ENCODE data around the gene MCTP1.

The MCTP1 gene

DNA sequence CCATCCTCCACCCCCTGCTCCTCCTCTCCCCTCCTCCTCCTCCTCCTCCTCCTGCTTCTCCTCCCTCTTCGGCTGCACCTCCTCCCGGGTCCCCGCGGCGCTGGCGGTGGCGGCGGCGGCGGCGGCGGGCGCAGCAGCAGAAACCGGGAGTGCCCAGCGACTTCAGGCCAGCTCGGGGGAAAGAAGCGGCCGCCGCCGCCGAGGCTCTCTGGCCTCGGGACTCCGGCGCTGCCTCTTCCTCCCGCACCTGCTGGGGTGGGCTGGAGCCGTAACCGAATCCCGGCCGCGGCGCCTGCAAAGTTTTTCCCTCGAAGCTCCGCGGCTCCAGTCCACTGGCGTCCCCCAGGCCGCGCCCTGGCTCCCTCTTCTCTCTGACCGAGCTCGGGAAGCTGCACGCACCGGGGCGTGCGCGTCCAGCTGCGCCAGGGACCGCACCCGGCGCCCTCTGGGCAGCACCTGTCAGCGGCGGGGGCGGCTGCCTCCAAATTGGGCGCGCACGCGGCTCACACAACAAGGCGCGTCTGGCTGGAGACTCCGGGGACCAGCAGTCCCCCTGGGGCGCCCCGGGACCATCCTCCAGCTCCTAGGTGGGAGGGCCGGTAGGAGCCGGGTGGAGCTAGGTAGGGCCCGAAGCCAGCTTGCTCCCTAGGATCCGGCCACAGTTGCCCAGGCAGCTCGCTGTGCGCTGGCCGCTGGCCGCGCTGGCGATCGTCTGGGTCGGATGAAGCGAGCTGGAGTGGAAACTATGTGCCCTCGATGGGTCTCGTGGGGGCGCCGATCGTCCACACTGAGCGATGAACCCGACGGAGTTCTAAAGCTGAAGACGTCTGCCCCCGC lies at the start of gene MCTP1:
Gene MCTP1, minus strand, starts transcription at position 523 of the 837 bp plus-strand sequence.
- Histone ChIP-seq H3K36me3 (ENCODE audit: insufficient read depth, low read length) (no peaks in the 10 kb centered on the region), H3K9ac (ENCODE audit: low read depth, low read length) (peak within 1 kb of the TSS; percentile 64), H3K4me1 (ENCODE audit: insufficient read depth, low read length) (peaks cover 13% of the 10 kb centered on the region), H3K9me3 (ENCODE audit: control insufficient read depth, insufficient read depth, low read length) (no peaks in the 10 kb centered on the region)

DNA sequence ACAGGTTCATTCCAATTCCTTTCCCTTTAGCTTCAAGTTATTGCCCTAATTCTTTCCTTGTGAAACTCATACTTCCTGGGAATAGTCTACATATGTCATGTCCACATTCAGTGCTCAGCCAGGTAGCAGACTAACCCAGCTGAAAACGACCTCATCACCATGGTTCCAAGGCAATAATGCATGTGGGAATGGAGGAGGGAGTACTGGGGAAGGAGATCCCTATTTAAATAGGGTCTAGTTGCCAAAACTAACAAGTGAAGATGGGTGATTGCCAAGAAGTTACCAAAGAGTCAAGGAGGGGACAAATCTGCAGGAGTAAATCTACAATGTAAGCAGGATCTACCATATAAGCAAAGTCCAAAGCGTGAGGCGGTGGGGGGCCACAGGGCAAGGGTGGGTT lies 47.3 kb upstream of the MCTP1 start:
- no peaks in the 10 kb centered on the region for H3K36me3 ChIP-seq (ENCODE audit: insufficient read depth, low read length)
- H3K9me3 ChIP-seq (ENCODE audit: control insufficient read depth, insufficient read depth, low read length) = no peaks in the 10 kb centered on the region
- H3K4me1 ChIP-seq (ENCODE audit: insufficient read depth, low read length) = 0 out of 2 replicates have a peak, but pooled peaks cover 8% of the 10 kb centered on the region
- H3K9ac ChIP-seq (ENCODE audit: low read depth, low read length) = no peak overlapping the region

DNA sequence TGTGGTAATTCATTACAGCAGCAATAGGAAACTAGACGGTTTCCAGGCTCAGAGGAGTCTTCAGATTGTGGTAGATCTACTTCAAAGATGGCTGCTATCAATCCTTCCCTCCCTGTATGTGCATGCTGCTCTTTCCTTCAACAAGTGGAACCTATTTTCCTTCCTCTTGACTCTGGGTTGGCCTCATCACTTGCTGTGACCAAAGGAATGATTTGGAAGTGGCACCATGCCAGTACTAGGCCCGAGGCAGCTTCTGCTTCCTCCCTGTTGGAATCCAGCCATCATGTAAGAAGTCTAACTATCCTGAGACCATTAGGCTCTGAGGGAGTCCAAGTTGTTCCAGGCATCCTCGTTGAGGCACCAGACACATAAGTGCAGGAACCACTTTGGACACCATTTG lies 46.5 kb upstream of the MCTP1 start:
- Histone ChIP-seq H3K9me3 (ENCODE audit: control insufficient read depth, insufficient read depth, low read length) (no peaks in the 10 kb centered on the region), H3K9ac (ENCODE audit: low read depth, low read length) (no peak overlapping the region), H3K4me1 (ENCODE audit: insufficient read depth, low read length) (0 out of 2 replicates have a peak, but pooled peaks cover 11% of the 10 kb centered on the region), H3K36me3 (ENCODE audit: insufficient read depth, low read length) (no peaks in the 10 kb centered on the region)

DNA sequence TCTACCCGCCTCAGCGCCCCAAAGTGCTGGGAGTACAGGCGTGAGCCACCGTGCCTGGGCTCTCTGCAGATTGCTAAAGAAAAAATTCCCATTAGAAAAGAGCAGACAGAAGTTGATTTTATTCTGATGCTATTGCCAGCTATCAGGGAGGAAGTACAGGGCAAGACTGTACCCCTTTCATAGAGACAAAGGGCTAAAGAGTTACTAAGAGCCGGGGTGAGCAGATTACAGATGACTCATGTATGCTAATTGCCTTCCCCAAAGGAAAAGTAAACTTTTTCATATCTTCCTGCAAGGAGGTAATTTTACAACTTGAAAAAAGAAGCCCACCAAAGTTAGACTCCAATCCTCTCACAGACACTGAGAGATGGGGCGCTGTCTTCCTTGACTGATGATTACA lies 42.3 kb upstream of the MCTP1 start:
- no peaks in the 10 kb centered on the region for H3K36me3 ChIP-seq (ENCODE audit: insufficient read depth, low read length)
- no peak overlapping the region for H3K9ac ChIP-seq (ENCODE audit: low read depth, low read length)
- H3K9me3 ChIP-seq (ENCODE audit: control insufficient read depth, insufficient read depth, low read length) = no peaks in the 10 kb centered on the region
- 0 out of 2 replicates have a peak, but pooled peaks cover 11% of the 10 kb centered on the region for H3K4me1 ChIP-seq (ENCODE audit: insufficient read depth, low read length)

DNA sequence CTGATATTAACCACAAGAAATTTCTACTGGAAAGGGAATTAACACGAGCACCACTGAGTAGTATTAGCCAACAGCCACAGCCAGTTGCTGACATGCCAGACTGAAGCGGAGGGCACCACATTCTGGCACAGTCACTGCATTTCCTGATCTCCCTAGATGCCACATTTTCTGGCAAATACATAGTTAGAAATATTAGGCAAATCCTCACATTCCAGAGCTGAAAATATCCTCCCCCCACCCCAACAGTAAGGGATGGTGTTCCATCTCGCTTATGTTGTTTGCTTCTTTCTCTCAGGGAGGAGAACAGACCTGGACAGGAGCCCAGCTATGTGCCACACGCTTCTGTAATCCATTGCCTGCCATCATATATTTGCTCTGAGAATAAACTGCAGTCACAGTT lies 32.8 kb upstream of the MCTP1 start:
- Histone ChIP-seq H3K4me1 (ENCODE audit: insufficient read depth, low read length) (peaks cover 4% of the 10 kb centered on the region; the same call in 1 of the 2 replicates), H3K9me3 (ENCODE audit: control insufficient read depth, insufficient read depth, low read length) (no peaks in the 10 kb centered on the region), H3K36me3 (ENCODE audit: insufficient read depth, low read length) (no peaks in the 10 kb centered on the region), H3K9ac (ENCODE audit: low read depth, low read length) (no peak overlapping the region)

DNA sequence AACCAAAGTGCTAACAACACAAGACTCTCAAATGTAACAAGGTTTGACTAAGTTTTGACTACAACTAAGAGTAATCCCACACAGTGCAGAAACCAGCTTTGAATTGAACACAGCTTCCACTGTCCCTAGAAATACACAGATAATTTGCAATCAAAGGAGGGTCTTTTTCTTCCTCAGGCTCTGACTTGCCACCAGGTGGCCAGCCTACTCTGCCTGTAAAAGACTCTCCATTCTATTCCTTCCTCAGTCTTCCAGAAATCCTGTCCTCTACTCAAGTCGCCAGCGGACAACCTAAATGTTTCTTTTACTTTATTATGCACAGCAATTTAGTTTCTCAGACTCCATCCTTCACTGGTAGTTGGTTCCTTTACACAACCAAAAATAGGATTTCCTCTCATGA lies 32.2 kb upstream of the MCTP1 start:
- no peaks in the 10 kb centered on the region for H3K9me3 ChIP-seq (ENCODE audit: control insufficient read depth, insufficient read depth, low read length)
- H3K9ac ChIP-seq (ENCODE audit: low read depth, low read length) = no peak overlapping the region
- H3K4me1 ChIP-seq (ENCODE audit: insufficient read depth, low read length) = peaks cover 4% of the 10 kb centered on the region; the same call in 1 of the 2 replicates
- no peaks in the 10 kb centered on the region for H3K36me3 ChIP-seq (ENCODE audit: insufficient read depth, low read length)

DNA sequence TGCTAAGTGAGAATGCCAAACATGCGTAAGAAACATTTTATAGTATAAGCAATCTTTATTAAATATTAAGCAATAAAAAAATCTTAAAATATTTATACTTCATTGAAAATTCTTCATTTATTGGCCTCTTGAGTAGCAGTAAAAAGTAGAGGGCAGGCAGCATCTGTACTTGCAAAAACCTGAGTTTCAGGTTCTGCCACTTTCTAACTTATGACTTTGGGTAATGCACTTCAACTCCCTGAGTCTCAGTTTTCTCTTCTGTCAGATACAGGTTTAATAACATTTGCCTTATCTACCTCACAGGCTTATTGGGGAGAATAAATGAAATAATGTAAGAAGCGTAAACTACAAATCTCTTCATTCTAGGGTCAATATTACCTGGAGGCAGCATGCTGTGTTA lies 19.8 kb upstream of the MCTP1 start:
- Histone ChIP-seq H3K9ac (ENCODE audit: low read depth, low read length) (no peak overlapping the region), H3K4me1 (ENCODE audit: insufficient read depth, low read length) (no peaks in the 10 kb centered on the region), H3K36me3 (ENCODE audit: insufficient read depth, low read length) (no peaks in the 10 kb centered on the region), H3K9me3 (ENCODE audit: control insufficient read depth, insufficient read depth, low read length) (no peaks in the 10 kb centered on the region)

DNA sequence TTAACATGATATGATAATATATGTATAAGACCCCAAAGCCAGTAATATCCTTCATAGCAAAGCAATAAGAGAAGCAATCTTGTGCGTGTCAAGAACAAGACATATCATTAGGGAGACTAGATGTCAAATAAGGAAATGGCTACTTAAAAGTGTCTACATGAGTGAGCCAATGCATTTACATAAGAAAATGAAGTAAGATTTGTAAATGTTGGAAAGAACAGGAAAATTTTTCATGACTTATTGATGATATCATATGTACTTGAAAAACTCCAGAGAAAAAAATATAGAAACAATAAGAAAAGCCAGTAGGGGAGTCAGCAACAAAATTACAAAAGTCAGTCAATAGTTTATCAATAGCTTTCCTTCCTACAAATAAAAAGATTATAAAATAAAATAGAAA lies 13.8 kb upstream of the MCTP1 start:
- peaks cover 10% of the 10 kb centered on the region; the same call in 1 of the 2 replicates for H3K4me1 ChIP-seq (ENCODE audit: insufficient read depth, low read length)
- H3K9me3 ChIP-seq (ENCODE audit: control insufficient read depth, insufficient read depth, low read length) = no peaks in the 10 kb centered on the region
- H3K36me3 ChIP-seq (ENCODE audit: insufficient read depth, low read length) = no peaks in the 10 kb centered on the region
- no peak overlapping the region for H3K9ac ChIP-seq (ENCODE audit: low read depth, low read length)

DNA sequence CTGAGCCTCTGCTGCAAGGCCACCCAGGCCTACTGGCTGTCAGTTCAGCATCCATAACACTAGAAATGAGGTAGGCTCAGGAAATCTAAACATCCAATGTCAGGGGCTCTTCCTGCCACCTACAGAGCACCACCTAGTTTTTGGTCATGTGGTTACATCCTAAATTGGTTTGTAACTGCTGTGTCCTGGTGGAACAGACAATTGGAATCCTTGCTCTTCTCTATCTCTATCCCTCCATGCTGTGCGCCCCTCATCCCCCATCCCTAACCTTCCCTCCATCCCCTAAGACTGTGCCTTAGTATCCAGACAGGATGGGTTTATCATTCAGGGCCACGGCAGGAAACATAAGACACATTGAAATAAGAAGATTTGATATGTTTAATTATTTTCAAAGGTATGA lies 11.4 kb upstream of the MCTP1 start:
- Histone ChIP-seq H3K9me3 (ENCODE audit: control insufficient read depth, insufficient read depth, low read length) (no peaks in the 10 kb centered on the region), H3K4me1 (ENCODE audit: insufficient read depth, low read length) (peaks cover 10% of the 10 kb centered on the region; the same call in 1 of the 2 replicates), H3K36me3 (ENCODE audit: insufficient read depth, low read length) (no peaks in the 10 kb centered on the region), H3K9ac (ENCODE audit: low read depth, low read length) (no peak overlapping the region)

DNA sequence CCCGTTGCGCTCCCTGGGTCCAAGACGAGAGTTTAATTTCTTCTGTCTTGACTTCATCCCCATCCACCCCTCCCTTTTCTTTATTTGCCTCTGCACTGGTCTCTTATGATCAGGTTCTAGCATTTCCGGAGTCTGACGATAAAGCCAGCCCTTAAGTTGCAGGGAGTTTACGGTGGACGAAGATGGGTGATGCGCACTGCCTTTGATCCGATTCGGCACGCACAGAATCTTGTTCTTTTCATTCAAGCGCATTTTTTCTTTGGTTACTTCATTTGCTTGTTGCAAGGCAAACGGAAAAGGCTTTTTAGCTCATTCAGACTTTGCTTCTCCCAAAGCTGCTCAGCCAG lies 488 bp upstream of the MCTP1 start:
- no peaks in the 10 kb centered on the region for H3K9me3 ChIP-seq (ENCODE audit: control insufficient read depth, insufficient read depth, low read length)
- H3K36me3 ChIP-seq (ENCODE audit: insufficient read depth, low read length) = no peaks in the 10 kb centered on the region
- H3K9ac ChIP-seq (ENCODE audit: low read depth, low read length) = peak overlapping the region; percentile 64
- H3K4me1 ChIP-seq (ENCODE audit: insufficient read depth, low read length) = peaks cover 12% of the 10 kb centered on the region

DNA sequence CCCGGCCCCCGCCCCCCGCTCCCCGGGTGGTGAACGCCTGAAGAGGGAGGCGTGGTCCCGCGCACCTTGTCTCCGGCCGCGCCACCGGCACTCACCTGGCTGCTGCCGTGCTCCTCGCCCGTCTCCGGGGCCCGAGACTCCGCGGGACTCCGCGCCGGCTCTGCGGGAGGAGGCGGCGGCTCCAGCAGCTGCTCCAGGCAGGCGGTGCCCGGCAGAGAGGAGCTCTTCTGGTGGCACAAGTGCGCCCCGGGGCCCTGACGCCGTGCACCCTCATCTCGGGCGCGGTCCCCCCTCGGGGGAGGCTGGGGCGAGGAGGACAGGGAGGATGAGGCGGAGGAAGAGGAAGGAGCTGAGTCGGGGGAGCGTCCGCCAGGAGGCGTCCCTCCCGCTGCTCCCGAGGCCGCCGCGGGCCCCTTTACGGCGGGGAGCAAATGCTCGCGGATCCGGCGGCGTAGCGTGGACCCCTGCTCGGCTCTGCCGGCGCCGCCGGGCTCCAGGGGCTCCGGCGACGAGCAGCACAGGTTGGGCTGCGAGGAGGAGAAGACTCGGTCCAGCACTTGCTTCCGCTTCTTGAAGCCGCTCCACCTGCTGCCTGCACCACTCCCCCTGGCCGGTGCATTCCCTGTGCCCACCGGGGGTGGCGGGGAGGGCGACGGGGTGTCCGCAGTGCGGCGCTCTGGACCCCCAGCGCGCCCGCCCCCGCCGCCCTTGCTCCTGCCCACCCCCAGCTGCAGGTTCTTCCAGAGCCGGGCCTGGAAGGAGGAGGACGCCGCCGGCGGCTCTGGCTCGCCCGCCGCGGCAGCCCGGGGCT lies 928 bp downstream of the MCTP1 start:
- peak overlapping the region; percentile 64; the same call in 1 of the 2 replicates for H3K9ac ChIP-seq (ENCODE audit: low read depth, low read length)
- H3K4me1 ChIP-seq (ENCODE audit: insufficient read depth, low read length) = peaks cover 13% of the 10 kb centered on the region
- H3K9me3 ChIP-seq (ENCODE audit: control insufficient read depth, insufficient read depth, low read length) = no peaks in the 10 kb centered on the region
- H3K36me3 ChIP-seq (ENCODE audit: insufficient read depth, low read length) = no peaks in the 10 kb centered on the region

DNA sequence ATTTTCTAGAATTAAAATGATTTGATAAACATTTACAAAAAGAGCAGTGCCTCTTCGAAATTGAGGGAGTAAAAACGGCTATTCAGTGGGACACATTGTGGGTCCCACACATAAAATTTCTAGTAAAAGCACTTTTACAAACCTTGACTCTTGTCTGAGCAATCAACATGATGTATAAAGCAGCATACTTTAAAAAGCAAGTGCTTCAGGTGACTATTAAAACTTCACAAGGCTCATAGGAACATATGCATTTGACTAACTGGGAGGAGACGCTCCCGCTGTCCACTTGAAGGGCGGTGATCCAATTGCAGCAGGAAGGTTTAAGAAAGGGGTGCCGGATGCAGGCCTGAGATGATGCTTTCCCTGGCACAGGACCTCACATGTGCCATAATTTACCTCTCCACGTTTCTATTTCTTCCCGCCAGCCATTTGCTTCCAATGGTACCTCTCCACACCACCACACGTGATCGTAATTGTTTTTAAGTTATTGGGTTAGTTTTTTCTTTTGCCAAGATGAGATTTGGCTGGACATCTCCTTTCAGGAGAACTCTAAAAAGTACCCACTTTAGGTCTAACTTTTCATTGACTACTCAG lies 1.8 kb downstream of the MCTP1 start:
- no peaks in the 10 kb centered on the region for H3K36me3 ChIP-seq (ENCODE audit: insufficient read depth, low read length)
- peaks cover 13% of the 10 kb centered on the region for H3K4me1 ChIP-seq (ENCODE audit: insufficient read depth, low read length)
- H3K9me3 ChIP-seq (ENCODE audit: control insufficient read depth, insufficient read depth, low read length) = no peaks in the 10 kb centered on the region
- H3K9ac ChIP-seq (ENCODE audit: low read depth, low read length) = peak overlapping the region; percentile 36; the same call in 1 of the 2 replicates

DNA sequence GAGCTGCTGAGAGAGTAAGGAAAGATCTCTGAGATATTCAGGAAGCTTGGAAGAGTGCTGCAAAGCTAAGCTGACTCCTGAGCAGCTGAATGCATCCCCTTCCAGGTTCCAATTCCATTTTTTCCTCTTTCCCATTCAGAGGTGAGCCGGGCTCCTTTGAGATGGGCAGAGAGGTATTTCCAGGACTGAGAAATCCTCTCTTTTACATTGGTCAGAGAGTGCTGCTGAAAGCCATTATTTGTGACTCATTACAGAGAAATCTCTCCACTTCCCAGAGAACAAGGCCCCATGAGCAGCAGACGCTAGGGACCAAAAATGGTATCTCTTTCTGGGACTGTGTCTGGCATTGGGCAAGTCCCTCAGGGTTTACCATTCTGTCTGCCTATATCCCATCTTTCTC lies 3.7 kb downstream of the MCTP1 start:
- H3K4me1 ChIP-seq (ENCODE audit: insufficient read depth, low read length) = peaks cover 13% of the 10 kb centered on the region
- no peaks in the 10 kb centered on the region for H3K36me3 ChIP-seq (ENCODE audit: insufficient read depth, low read length)
- no peak overlapping the region for H3K9ac ChIP-seq (ENCODE audit: low read depth, low read length)
- no peaks in the 10 kb centered on the region for H3K9me3 ChIP-seq (ENCODE audit: control insufficient read depth, insufficient read depth, low read length)

DNA sequence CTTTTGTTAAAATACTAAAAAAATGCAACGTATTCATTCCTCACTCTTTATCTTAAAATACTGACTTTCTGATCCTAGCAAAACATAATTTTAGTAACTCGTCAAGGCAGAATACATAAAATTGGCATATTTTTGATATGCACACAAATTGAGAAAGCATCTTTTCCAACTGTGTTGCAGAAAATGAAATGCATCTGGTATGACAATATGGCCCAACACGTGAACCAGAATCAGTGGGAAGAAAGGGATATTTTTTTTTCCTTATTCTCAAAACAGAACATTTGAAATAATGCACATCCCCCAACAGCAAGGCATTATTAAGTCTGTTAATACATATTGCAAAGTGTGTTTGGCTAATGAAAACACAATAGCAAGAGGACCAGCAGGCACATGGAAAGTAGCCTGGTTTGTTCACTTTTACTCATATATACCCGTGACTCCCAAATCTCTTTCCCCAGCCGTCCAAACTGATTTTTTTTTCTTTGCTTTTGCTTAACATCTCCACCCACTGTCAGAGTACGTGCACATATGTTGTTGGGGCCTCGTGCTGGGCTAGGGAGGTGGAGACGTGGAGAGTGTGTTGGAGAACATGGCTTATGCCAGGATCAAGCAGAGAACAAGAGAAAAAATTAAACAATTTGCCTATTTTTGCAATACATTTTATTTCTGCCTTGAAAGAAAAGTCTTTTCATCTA lies 4.3 kb downstream of the MCTP1 start:
- H3K36me3 ChIP-seq (ENCODE audit: insufficient read depth, low read length) = no peaks in the 10 kb centered on the region
- no peak overlapping the region; the same call in 1 of the 2 replicates for H3K9ac ChIP-seq (ENCODE audit: low read depth, low read length)
- H3K9me3 ChIP-seq (ENCODE audit: control insufficient read depth, insufficient read depth, low read length) = no peaks in the 10 kb centered on the region
- peaks cover 13% of the 10 kb centered on the region for H3K4me1 ChIP-seq (ENCODE audit: insufficient read depth, low read length)

Measured in ES-I3 (cell line).